Breast epithelium (tissue), 3 donors: ENCODE results near the gene CPNE2.

Experiments used
- POLR2A ChIP-seq: fragments of 450-650 bp; IDR thresholded peaks from one replicate; pipeline ENCODE4 v1.6.1; 2016; ENCODE audit warnings: antibody characterized with exemption, mild to moderate bottlenecking, moderate library complexity
- TF ChIP-seq, protein P1 (sequence below), 3 donors: fragments of 450-650 bp; IDR thresholded peaks; one replicate each; pipeline ENCODE4 v1.5.1; 2016 to 2017; ENCODE audit warnings: antibody characterized with exemption in 3 of 3, mild to moderate bottlenecking in 3 of 3, moderate library complexity in 3 of 3

DNA sequence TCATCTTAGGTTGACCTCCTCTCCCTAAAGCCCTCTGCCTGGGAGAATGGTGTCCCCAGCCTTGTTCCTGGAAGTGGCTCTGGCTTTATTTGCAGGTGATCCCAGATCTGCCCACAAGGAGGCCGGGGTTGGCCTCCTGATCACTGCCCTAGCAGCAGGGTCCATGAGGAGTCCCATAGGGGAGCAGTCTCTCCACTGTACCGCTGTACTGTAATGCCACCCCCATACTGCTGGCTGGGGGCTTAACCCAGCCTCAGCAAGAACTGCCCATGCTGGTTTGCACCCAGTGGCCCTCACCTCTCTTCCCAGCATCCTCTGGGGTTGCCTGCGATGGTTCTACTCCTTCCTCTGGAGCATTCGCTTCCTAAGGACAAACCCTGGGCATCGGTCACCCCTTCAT lies 54.4 kb downstream of the CPNE2 start:
- TF ChIP-seq, protein P1, sequence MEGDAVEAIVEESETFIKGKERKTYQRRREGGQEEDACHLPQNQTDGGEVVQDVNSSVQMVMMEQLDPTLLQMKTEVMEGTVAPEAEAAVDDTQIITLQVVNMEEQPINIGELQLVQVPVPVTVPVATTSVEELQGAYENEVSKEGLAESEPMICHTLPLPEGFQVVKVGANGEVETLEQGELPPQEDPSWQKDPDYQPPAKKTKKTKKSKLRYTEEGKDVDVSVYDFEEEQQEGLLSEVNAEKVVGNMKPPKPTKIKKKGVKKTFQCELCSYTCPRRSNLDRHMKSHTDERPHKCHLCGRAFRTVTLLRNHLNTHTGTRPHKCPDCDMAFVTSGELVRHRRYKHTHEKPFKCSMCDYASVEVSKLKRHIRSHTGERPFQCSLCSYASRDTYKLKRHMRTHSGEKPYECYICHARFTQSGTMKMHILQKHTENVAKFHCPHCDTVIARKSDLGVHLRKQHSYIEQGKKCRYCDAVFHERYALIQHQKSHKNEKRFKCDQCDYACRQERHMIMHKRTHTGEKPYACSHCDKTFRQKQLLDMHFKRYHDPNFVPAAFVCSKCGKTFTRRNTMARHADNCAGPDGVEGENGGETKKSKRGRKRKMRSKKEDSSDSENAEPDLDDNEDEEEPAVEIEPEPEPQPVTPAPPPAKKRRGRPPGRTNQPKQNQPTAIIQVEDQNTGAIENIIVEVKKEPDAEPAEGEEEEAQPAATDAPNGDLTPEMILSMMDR (IDR thresholded peaks at IDR 0.05), result peak in 1 of 3 donors; percentile 11
- no peak for TF ChIP-seq POLR2A
